ENCODE data around the gene CHMP3.

GRCh38 chr2:86487062-86487461 is 76.2 kb downstream of the CHMP3 start:
- TF ChIP-seq CTCF (IDR thresholded peaks at IDR 0.05) (no peak), POLR2A (IDR thresholded peaks at IDR 0.05) (no peak)

All from body of pancreas (tissue), 4 donors.